Stimulated activated memory B cell treated with anti-CD40 and anti-IgM and Interleukin-4, amounts not matched to agents 10 μg/mL and 1 μg/mL and 100 μg/mL, for 72 hours (primary cell): ENCODE results near the gene MICOS13.
A peak's percentile ranks its signal among the peaks of the same experiment; 100 is the strongest.
"Not testable (repeated sequence)": the region's sequence is repeated elsewhere in the genome, so short reads cannot be mapped to it uniquely, and the experiment has no call there.

Experiments used
- ATAC-seq: fragments of 150-1000 bp; cut with Tn5 transposase; 2 replicates; pipeline ENCODE4 v1.10.0; 2021
- H3K27ac Mint-ChIP-seq: one replicate; pipeline ENCODE4 v1.8.0; 2022; ENCODE audit warnings: mild to moderate bottlenecking, mixed read lengths
- H3K27me3 Mint-ChIP-seq: one replicate; pipeline ENCODE4 v1.8.0; 2022; ENCODE audit warnings: mixed read lengths
- H3K36me3 Mint-ChIP-seq: one replicate; pipeline ENCODE4 v1.8.0; 2022; ENCODE audit warnings: mixed read lengths
- H3K4me1 Mint-ChIP-seq: one replicate; pipeline ENCODE4 v1.8.0; 2022; ENCODE audit warnings: mixed read lengths
- H3K4me3 Mint-ChIP-seq: one replicate; pipeline ENCODE4 v1.8.0; 2022; ENCODE audit warnings: mild to moderate bottlenecking, moderate library complexity, mixed read lengths
- H3K9me3 Mint-ChIP-seq: one replicate; pipeline ENCODE4 v1.8.0; 2022; ENCODE audit warnings: mixed read lengths

MICOS13 gene

GRCh38 chr19:5706876-5707573 lies 26.7 kb upstream of the MICOS13 start:
- Mint-ChIP-seq H3K4me1 (no peaks in the 10 kb centered on the region), H3K27me3 (no peaks in the 10 kb centered on the region), H3K27ac (no peak overlapping the region), H3K9me3 (no peaks in the 10 kb centered on the region), H3K36me3 (peaks cover 39% of the 10 kb centered on the region), H3K4me3 (no peak overlapping the region)
- ATAC-seq: no peak

GRCh38 chr19:5705552-5705951 lies 25.2 kb upstream of the MICOS13 start:
- Mint-ChIP-seq H3K36me3 (peaks cover 50% of the 10 kb centered on the region), H3K27ac (no peak overlapping the region), H3K27me3 (no peaks in the 10 kb centered on the region), H3K4me1 (no peaks in the 10 kb centered on the region), H3K4me3 (no peak overlapping the region), H3K9me3 (no peaks in the 10 kb centered on the region)
- peak; percentile 24 for ATAC-seq

- H3K36me3 Mint-ChIP-seq: peaks cover 54% of the 10 kb centered on the region
- H3K27me3 Mint-ChIP-seq: no peaks in the 10 kb centered on the region
- ATAC-seq: no peak
Measured at GRCh38 chr19:5703819-5704818, 23.8 kb upstream of the MICOS13 start.

GRCh38 chr19:5702053-5702410 lies 21.7 kb upstream of the MICOS13 start:
- not testable (repeated sequence) for H3K27me3 Mint-ChIP-seq, H3K4me3 Mint-ChIP-seq, H3K27ac Mint-ChIP-seq, H3K9me3 Mint-ChIP-seq, ATAC-seq
- Mint-ChIP-seq H3K4me1 (peaks cover 14% of the 10 kb centered on the region), H3K36me3 (peaks cover 57% of the 10 kb centered on the region)

More at GRCh38 chr19:5703819-5704818, 23.8 kb upstream of the MICOS13 start:
- Mint-ChIP-seq H3K4me1 (peaks cover 2% of the 10 kb centered on the region), H3K4me3 (no peak overlapping the region), H3K27ac (no peak overlapping the region), H3K9me3 (no peaks in the 10 kb centered on the region)

- H3K27ac Mint-ChIP-seq: no peak overlapping the region
- no peak overlapping the region for H3K4me3 Mint-ChIP-seq
- ATAC-seq: no peak
- H3K27me3 Mint-ChIP-seq: no peaks in the 10 kb centered on the region
- H3K4me1 Mint-ChIP-seq: peaks cover 22% of the 10 kb centered on the region
- no peaks in the 10 kb centered on the region for H3K9me3 Mint-ChIP-seq
- peaks cover 50% of the 10 kb centered on the region for H3K36me3 Mint-ChIP-seq
Measured at GRCh38 chr19:5700455-5701092, 20.3 kb upstream of the MICOS13 start.

- H3K9me3 Mint-ChIP-seq: no peaks in the 10 kb centered on the region
Measured at GRCh38 chr19:5698635-5699422, 18.5 kb upstream of the MICOS13 start.

GRCh38 chr19:5697890-5698634 lies 17.7 kb upstream of the MICOS13 start:
- H3K9me3 Mint-ChIP-seq: no peaks in the 10 kb centered on the region
- no peaks in the 10 kb centered on the region for H3K27me3 Mint-ChIP-seq
- H3K27ac Mint-ChIP-seq: no peak overlapping the region
- ATAC-seq: peak; percentile 3
- no peak overlapping the region for H3K4me3 Mint-ChIP-seq
- peaks cover 58% of the 10 kb centered on the region for H3K36me3 Mint-ChIP-seq
- H3K4me1 Mint-ChIP-seq: peaks cover 43% of the 10 kb centered on the region

More at GRCh38 chr19:5698635-5699422, 18.5 kb upstream of the MICOS13 start:
- ATAC-seq: peak; percentile 40
- no peaks in the 10 kb centered on the region for H3K27me3 Mint-ChIP-seq
- peak overlapping the region; percentile 63 for H3K27ac Mint-ChIP-seq
- no peak overlapping the region for H3K4me3 Mint-ChIP-seq
- H3K36me3 Mint-ChIP-seq: peaks cover 59% of the 10 kb centered on the region
- peaks cover 37% of the 10 kb centered on the region for H3K4me1 Mint-ChIP-seq

- no peak for ATAC-seq
- peaks cover 51% of the 10 kb centered on the region for H3K4me1 Mint-ChIP-seq
- H3K27ac Mint-ChIP-seq: peak overlapping the region; percentile 12
- no peaks in the 10 kb centered on the region for H3K9me3 Mint-ChIP-seq
- no peaks in the 10 kb centered on the region for H3K27me3 Mint-ChIP-seq
- peaks cover 64% of the 10 kb centered on the region for H3K36me3 Mint-ChIP-seq
- H3K4me3 Mint-ChIP-seq: no peak overlapping the region
Measured at GRCh38 chr19:5697022-5697889, 16.9 kb upstream of the MICOS13 start.

- Mint-ChIP-seq H3K4me3 (no peak overlapping the region), H3K36me3 (peaks cover 59% of the 10 kb centered on the region), H3K27me3 (no peaks in the 10 kb centered on the region), H3K9me3 (no peaks in the 10 kb centered on the region), H3K4me1 (peaks cover 52% of the 10 kb centered on the region), H3K27ac (peak overlapping the region; percentile 53)
- ATAC-seq: no peak
Measured at GRCh38 chr19:5696196-5697021, 16.1 kb upstream of the MICOS13 start.

GRCh38 chr19:5695649-5696195 lies 15.4 kb upstream of the MICOS13 start:
- Mint-ChIP-seq H3K9me3 (no peaks in the 10 kb centered on the region), H3K4me3 (no peak overlapping the region), H3K4me1 (peaks cover 58% of the 10 kb centered on the region), H3K27me3 (no peaks in the 10 kb centered on the region), H3K36me3 (peaks cover 57% of the 10 kb centered on the region), H3K27ac (peak overlapping the region; percentile 53)
- peak; percentile 37 for ATAC-seq

GRCh38 chr19:5694956-5695648 lies 14.8 kb upstream of the MICOS13 start:
- H3K27me3 Mint-ChIP-seq: no peaks in the 10 kb centered on the region
- H3K4me3 Mint-ChIP-seq: peak overlapping the region; percentile 47
- peaks cover 64% of the 10 kb centered on the region for H3K4me1 Mint-ChIP-seq
- H3K9me3 Mint-ChIP-seq: no peaks in the 10 kb centered on the region
- H3K36me3 Mint-ChIP-seq: peaks cover 60% of the 10 kb centered on the region
- ATAC-seq: no peak
- peak overlapping the region; percentile 53 for H3K27ac Mint-ChIP-seq
